GM19463 (cell line): ENCODE results near the gene PRSS53.

Source experiments
- ATAC-seq: cut with Tn5 transposase; IDR thresholded peaks from one replicate; pipeline ENCODE4 v1.9.1; 2021; ENCODE audit warnings: mild to moderate bottlenecking, moderate library complexity; ENCODE audit not compliant: unreplicated experiment

PRSS53 gene

GRCh38 chr16:31055613-31056012, 33.1 kb downstream of the PRSS53 start:
- ATAC-seq: no peak

- ATAC-seq: no peak
These were observed 36.6 kb downstream of the PRSS53 start for GRCh38 chr16:31052114-31052513.

- ATAC-seq: no peak
These were observed 38.3 kb downstream of the PRSS53 start for GRCh38 chr16:31050280-31051030.

- ATAC-seq: no peak
These were observed 44.8 kb downstream of the PRSS53 start for GRCh38 chr16:31043898-31044481.

GRCh38 chr16:31043352-31043751, 45.4 kb downstream of the PRSS53 start:
- no peak for ATAC-seq

GRCh38 chr16:31042866-31043265, 45.9 kb downstream of the PRSS53 start:
- no peak for ATAC-seq

GRCh38 chr16:31038993-31039392, 49.8 kb downstream of the PRSS53 start:
- ATAC-seq: no peak

GRCh38 chr16:31036691-31037090, 52.1 kb downstream of the PRSS53 start:
- no peak for ATAC-seq

GRCh38 chr16:31033709-31034492, 54.8 kb downstream of the PRSS53 start:
- peak; percentile 41 for ATAC-seq
